ENCODE data around the gene PARP4. TPM values are rescaled to one million over a fixed set of nuclear protein-coding genes. Genes with fewer than 3 reads are reported as not detected.
"Not testable (repeated sequence)": the region's sequence is repeated elsewhere in the genome, so short reads cannot be mapped to it uniquely, and the experiment has no call there.

The PARP4 gene
- total RNA-seq, 1 donor from 2014 or later: 16.2 TPM

DNA sequence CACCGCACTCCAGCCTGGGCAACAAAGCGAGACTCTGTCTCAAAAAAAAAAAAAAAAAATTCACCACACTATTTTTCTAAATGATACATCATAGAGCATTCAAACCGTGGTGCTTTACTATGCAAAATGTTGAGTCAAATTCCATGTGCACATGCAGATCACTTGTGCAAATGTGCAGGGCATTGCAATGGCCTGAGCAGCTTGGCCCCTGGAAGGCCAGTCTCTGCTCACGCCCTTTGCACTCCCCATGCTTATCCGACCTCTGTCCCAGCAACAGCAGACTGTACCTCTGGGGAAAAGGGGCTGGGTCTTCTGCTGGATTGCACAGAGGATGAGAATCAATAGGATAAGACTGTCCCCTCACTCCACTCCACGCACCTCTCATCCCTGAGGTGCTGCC is 58.5 kb downstream of the PARP4 start:
- no peaks in the 10 kb centered on the region for H3K36me3 Mint-ChIP-seq (ENCODE audit: unreplicated experiment)
- DNase-seq: no peak
- H3K9me3 Mint-ChIP-seq (ENCODE audit: unreplicated experiment): peaks cover 2% of the 10 kb centered on the region
- H3K4me3 Mint-ChIP-seq (ENCODE audit: unreplicated experiment): no peak overlapping the region
- no peak for TF ChIP-seq CTCF (IDR thresholded peaks at IDR 0.05; ENCODE audit: partially characterized antibody, unreplicated experiment)
- peaks cover 5% of the 10 kb centered on the region for H3K4me1 Mint-ChIP-seq (ENCODE audit: low read depth, unreplicated experiment)
- no peaks in the 10 kb centered on the region for H3K27me3 Mint-ChIP-seq (ENCODE audit: unreplicated experiment)
- H3K27ac Mint-ChIP-seq (ENCODE audit: unreplicated experiment): no peak overlapping the region

- no peaks in the 10 kb centered on the region for H3K27me3 Mint-ChIP-seq (ENCODE audit: unreplicated experiment)
- no peak for DNase-seq
- no peaks in the 10 kb centered on the region for H3K9me3 Mint-ChIP-seq (ENCODE audit: unreplicated experiment)
- peaks cover 5% of the 10 kb centered on the region for H3K4me1 Mint-ChIP-seq (ENCODE audit: low read depth, unreplicated experiment)
- no peak overlapping the region for H3K27ac Mint-ChIP-seq (ENCODE audit: unreplicated experiment)
- no peak for TF ChIP-seq CTCF (IDR thresholded peaks at IDR 0.05; ENCODE audit: partially characterized antibody, unreplicated experiment)
- H3K36me3 Mint-ChIP-seq (ENCODE audit: unreplicated experiment): no peaks in the 10 kb centered on the region
- H3K4me3 Mint-ChIP-seq (ENCODE audit: unreplicated experiment): no peak overlapping the region
Observed at GRCh38 chr13:24452044-24452443, 60.5 kb downstream of the PARP4 start.

DNA sequence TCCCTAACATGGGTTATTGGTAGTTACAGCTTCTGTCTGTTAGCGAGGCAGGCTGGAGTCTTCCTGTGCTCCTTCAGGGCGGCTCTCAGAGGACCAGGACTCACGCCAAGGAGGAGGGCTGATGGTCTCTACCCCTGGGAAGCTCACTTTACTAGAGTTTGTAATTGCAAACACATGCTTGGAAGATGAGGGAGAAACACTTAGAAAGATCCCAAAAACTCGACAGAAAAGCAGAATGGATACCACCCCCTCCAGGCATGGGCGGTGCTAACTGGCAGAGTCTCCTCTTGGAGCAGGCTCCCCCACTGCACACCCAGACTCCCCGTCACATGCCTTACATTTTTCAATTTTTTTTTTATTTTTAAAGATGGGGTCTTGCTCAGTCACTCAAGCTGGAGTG is 62.0 kb downstream of the PARP4 start:
- no peaks in the 10 kb centered on the region for H3K9me3 Mint-ChIP-seq (ENCODE audit: unreplicated experiment)
- H3K27me3 Mint-ChIP-seq (ENCODE audit: unreplicated experiment): no peaks in the 10 kb centered on the region
- H3K4me3 Mint-ChIP-seq (ENCODE audit: unreplicated experiment): no peak overlapping the region
- DNase-seq: no peak
- no peak for TF ChIP-seq CTCF (IDR thresholded peaks at IDR 0.05; ENCODE audit: partially characterized antibody, unreplicated experiment)
- peaks cover 5% of the 10 kb centered on the region for H3K4me1 Mint-ChIP-seq (ENCODE audit: low read depth, unreplicated experiment)
- no peaks in the 10 kb centered on the region for H3K36me3 Mint-ChIP-seq (ENCODE audit: unreplicated experiment)
- no peak overlapping the region for H3K27ac Mint-ChIP-seq (ENCODE audit: unreplicated experiment)

GRCh38 chr13:24444851-24445250 is 67.7 kb downstream of the PARP4 start:
- H3K4me3 Mint-ChIP-seq (ENCODE audit: unreplicated experiment); H3K9me3 Mint-ChIP-seq (ENCODE audit: unreplicated experiment); H3K36me3 Mint-ChIP-seq (ENCODE audit: unreplicated experiment); DNase-seq; H3K27me3 Mint-ChIP-seq (ENCODE audit: unreplicated experiment); H3K27ac Mint-ChIP-seq (ENCODE audit: unreplicated experiment): not testable (repeated sequence)
- H3K4me1 Mint-ChIP-seq (ENCODE audit: low read depth, unreplicated experiment): peaks cover 12% of the 10 kb centered on the region

DNA sequence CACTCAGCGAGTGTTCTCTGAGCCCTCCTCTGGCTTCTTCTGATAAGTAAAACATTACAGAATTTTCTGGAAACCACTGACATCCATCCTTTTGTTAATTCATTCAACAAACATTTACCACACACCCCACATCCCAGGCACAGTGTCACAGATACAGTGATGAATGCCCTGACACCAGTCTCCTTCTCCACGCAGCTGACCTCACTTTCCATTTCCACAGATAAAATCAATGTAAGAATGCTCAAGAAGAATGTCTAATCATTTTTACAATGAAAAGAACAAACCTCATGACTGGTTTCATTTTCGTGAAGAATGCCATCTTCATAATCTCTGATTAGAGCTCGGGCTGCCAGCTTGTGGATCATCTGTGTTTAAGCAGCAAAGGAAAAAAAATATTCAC is 69.2 kb downstream of the PARP4 start:
- TF ChIP-seq CTCF (IDR thresholded peaks at IDR 0.05; ENCODE audit: partially characterized antibody, unreplicated experiment): no peak
- Mint-ChIP-seq H3K4me3 (ENCODE audit: unreplicated experiment) (no peak overlapping the region), H3K4me1 (ENCODE audit: low read depth, unreplicated experiment) (peaks cover 13% of the 10 kb centered on the region), H3K27ac (ENCODE audit: unreplicated experiment) (no peak overlapping the region), H3K9me3 (ENCODE audit: unreplicated experiment) (no peaks in the 10 kb centered on the region), H3K36me3 (ENCODE audit: unreplicated experiment) (no peaks in the 10 kb centered on the region), H3K27me3 (ENCODE audit: unreplicated experiment) (peaks cover 2% of the 10 kb centered on the region)
- DNase-seq: no peak

DNA sequence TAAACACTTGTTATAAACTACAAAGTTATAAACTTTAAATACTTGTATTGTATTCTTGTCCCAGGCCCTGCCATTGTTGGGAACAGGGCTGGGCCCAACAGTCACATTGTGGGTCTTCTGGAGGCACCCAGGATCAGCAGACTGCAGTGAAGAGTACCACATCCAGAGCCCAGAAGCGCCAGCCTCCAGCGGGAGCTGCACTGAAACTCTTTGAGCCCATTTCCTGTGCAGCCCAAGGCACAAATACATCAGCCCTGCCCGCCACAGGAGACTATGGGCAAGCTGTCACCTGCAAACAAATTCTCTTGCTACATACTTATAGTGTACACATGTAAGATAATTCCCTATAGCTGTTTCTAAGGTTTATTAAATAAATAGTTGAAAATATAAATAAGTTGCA is 86.5 kb downstream of the PARP4 start:
- not testable (repeated sequence) for H3K4me3 Mint-ChIP-seq (ENCODE audit: unreplicated experiment); H3K4me1 Mint-ChIP-seq (ENCODE audit: low read depth, unreplicated experiment)
- peaks cover 13% of the 10 kb centered on the region for H3K36me3 Mint-ChIP-seq (ENCODE audit: unreplicated experiment)

DNA sequence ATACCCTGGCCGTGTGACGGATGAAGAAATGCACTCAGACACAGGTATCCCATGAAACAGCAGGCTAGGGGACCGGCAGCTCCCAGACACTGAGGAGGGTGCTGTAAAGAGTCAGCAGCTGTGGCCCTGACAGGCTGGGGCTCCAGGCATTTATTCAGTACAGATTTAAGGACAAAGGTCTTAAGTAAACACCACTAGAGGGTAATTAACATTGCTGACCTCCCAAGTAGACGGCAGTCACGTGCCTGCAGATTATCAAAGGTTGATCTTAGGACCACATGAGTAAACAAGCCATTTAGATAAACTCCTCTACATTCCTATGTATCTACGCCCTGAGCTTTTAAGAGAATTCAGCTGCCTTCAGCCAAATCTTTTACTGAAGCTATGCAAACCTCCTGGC is 92.9 kb downstream of the PARP4 start:
- H3K36me3 Mint-ChIP-seq (ENCODE audit: unreplicated experiment): peaks cover 22% of the 10 kb centered on the region
- not testable (repeated sequence) for H3K9me3 Mint-ChIP-seq (ENCODE audit: unreplicated experiment); H3K4me3 Mint-ChIP-seq (ENCODE audit: unreplicated experiment); H3K27ac Mint-ChIP-seq (ENCODE audit: unreplicated experiment); DNase-seq; H3K4me1 Mint-ChIP-seq (ENCODE audit: low read depth, unreplicated experiment); H3K27me3 Mint-ChIP-seq (ENCODE audit: unreplicated experiment)

More for the DNA sequence above, 86.5 kb downstream of the PARP4 start:
- not testable (repeated sequence) for H3K9me3 Mint-ChIP-seq (ENCODE audit: unreplicated experiment); DNase-seq; H3K27me3 Mint-ChIP-seq (ENCODE audit: unreplicated experiment); H3K27ac Mint-ChIP-seq (ENCODE audit: unreplicated experiment)
